H7 (cell line): Measurements from ENCODE around the gene ERI2. TPM values are rescaled to one million over a fixed set of nuclear protein-coding genes. Genes with fewer than 3 reads are reported as not detected.

ENCODE experiments used
- DNase-seq: peaks from one replicate; pipeline ENCODE4 v3.0.0; 2012
- H3K27me3 ChIP-seq: 2 replicates; pipeline ENCODE4 v1.6.0; 2011; ENCODE audit warnings: mild to moderate bottlenecking, low read length; ENCODE audit not compliant: control insufficient read depth, insufficient read depth
- H3K36me3 ChIP-seq: replicated peaks from 2 replicates; pipeline ENCODE4 v1.5.1; 2011; ENCODE audit warnings: low read length; ENCODE audit not compliant: control insufficient read depth, insufficient read depth
- H3K4me3 ChIP-seq: 2 replicates; pipeline ENCODE4 v1.5.1; 2011; ENCODE audit warnings: low read depth, mild to moderate bottlenecking, control low read depth, low read length, moderate library complexity; ENCODE audit not compliant: insufficient read depth
- total RNA-seq: library from RNA; depleted of rRNA; stranded (reverse); fragments of >200 nt; shearing (Covaris generic); gene quantifications from 2 replicates; pipeline ENCODE4 v1.2.3, GENCODE V29; 2014

ERI2 gene
- total RNA-seq, 1 experiment from 2014 or later: 19.1 TPM

DNA sequence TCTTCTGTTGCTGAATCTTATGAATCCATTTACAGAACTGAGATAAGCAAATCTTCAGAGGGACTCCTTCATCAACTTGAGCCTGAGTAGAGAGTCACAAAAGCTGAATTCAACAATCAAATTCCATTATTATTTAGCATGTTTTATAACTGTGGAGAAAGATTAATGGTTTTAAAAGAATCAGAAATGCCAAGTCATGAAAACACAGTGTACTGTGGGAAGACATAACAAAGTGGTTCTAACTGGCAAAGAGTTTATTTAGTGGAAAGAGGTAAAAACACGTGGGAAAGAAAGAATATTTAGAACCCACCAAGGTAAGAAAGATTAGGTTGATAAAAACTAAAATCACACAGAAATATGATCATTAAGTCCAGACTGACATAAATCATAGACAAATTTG lies 5.0 kb downstream of the ERI2 start:
- no peak for DNase-seq
- no peak overlapping the region for H3K4me3 ChIP-seq
- H3K27me3 ChIP-seq: no peaks in the 10 kb centered on the region
- H3K36me3 ChIP-seq: no peaks in the 10 kb centered on the region; the same call in none of the 2 replicates

DNA sequence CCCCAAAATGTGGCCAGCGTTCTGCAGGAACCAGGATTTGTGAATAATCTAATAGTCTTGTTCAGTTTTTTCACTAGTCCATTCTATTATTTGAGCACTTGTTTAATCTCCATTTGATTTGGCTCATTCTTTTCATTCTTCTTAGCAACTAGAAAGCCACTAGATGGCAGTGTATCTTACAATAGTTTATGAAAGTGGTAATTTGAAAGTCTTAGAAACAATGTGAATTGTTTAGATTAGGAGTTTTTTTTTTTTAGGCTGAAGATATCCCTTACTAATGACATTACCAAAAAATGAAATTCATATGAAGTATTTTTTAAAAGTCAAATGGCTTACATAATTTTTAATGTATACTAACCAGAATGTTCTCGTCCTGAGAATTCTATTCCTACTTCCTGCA lies 6.7 kb downstream of the ERI2 start:
- DNase-seq: no peak
- Histone ChIP-seq H3K27me3 (no peaks in the 10 kb centered on the region), H3K36me3 (no peaks in the 10 kb centered on the region; the same call in none of the 2 replicates), H3K4me3 (no peak overlapping the region)

DNA sequence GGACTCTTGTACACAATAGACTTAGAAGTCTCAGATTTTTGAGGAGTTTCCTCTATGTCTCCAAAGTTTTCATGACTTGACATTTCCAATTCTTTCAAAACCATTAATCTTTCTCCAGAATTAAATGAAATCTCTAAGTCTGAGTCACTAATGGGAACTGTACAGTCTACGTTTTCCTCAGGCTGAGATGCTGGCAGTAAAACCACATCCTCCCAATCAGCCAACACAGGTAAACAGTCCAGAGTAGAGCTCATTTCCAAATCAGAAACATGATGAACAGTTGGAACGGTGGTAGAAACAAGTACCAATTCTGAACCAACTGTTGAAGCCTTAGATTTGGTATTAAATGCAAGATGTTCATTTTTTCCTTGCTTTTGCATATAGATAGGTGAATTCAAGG lies 7.9 kb downstream of the ERI2 start:
- Histone ChIP-seq H3K36me3 (no peaks in the 10 kb centered on the region; the same call in none of the 2 replicates), H3K4me3 (no peak overlapping the region), H3K27me3 (no peaks in the 10 kb centered on the region)
- DNase-seq: no peak

DNA sequence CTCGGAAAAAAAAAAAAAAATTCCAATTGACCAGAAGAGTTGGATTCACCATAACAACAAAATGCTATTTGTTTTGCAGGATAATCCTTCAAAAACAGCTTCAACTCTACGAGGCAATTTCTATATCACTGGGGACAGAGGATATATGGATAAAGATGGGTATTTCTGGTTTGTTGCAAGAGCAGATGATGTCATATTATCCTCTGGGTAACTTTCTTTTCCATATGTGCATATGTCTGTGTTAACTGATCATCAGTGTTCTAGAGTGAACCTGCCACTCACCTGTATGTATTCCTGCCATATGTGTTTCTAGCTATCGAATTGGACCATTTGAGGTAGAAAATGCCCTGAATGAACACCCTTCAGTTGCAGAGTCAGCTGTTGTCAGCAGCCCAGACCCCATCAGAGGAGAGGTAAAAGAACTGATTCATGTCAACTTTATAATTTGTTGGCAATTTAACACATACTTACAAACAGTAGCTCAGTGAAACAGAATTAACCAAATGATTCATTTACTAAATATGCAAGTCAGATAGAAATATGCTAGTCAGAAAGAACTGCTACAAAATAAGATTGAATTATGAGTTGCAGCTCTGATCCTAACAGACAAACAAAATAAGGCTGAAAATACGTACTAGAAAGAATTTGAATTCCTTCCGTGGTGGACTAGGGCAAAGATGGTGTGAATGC lies 14.2 kb downstream of the ERI2 start:
- no peak overlapping the region for H3K4me3 ChIP-seq
- no peak for DNase-seq
- no peaks in the 10 kb centered on the region for H3K36me3 ChIP-seq
- H3K27me3 ChIP-seq: no peaks in the 10 kb centered on the region

DNA sequence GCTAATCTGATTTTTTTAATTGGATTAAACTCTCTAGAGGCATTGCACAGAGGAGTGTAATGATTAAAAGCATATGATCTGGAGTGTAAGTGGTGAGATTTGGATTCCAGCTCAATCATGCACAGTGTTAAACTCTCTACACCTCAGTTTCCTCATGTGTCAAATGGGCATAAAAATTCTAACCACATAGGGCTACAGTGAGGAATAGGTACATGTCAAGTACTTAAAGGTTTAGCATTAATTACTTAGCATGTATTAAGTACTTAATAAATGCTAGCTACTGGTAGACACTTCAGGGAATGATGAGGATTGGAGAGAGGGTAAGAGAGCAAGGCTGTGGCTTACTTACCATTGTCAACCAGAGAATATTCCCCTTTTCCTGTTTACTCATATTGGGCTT lies 17.1 kb downstream of the ERI2 start:
- H3K36me3 ChIP-seq: no peaks in the 10 kb centered on the region
- H3K4me3 ChIP-seq: no peak overlapping the region
- DNase-seq: no peak
- H3K27me3 ChIP-seq: no peaks in the 10 kb centered on the region

DNA sequence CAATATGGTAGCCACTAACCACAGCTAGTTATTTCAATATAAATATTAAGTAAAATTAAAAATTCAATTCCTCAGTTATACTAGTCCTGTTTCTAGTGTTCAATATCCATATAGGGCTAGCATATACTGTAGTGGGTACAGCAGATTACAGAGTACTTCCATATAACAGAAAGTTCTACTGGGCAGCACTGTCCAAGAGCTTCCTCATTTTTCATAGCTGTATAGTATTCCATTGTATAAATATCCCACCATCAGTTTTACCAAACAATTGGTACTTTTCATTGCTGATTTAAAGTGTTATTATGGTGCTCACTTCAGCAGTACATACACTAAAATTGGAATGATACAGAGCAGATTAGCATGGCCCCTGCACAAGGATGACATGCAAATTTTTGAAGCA lies 22.1 kb downstream of the ERI2 start:
- no peak overlapping the region for H3K4me3 ChIP-seq
- H3K27me3 ChIP-seq: no peaks in the 10 kb centered on the region
- no peak for DNase-seq

DNA sequence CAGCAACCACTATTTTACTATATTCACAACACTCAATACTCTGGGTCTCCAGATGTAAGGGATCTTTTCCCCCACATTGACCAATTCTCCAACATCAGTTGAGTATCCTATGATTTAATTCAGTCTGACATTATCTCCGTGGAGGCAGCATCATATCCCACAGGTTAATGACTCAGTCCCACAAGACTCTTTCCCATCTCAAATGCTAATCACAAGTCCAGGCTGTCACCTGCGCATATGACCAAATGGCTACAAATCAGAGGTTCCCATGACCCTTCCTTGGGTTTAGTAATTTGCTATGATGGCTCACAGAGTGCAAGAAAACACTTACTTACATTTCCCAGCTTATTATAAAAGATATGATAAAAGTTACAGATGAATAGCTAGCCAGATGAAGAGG lies 23.8 kb downstream of the ERI2 start:
- Histone ChIP-seq H3K27me3 (no peaks in the 10 kb centered on the region), H3K4me3 (no peak overlapping the region)
- no peak for DNase-seq

More for the DNA sequence above, 22.1 kb downstream of the ERI2 start:
- no peaks in the 10 kb centered on the region for H3K36me3 ChIP-seq

DNA sequence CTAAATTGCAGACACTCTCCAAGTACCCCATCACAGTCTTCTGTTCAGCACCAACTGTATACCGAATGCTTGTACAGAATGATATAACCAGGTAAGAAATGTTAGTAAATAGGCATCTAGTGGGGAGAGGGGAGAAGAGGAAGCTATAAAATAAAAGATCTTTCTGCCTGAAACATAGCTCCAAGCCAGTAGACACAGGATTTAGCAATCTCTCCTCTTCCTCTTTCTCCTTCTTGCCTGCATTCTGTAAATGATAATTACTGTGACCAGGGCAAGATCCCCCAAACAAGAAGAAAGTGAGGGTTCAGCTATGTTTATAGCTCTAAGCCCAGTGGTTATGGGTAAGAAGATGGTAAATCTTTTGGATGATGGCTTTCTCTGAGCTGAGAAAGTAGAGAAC lies 24.6 kb downstream of the ERI2 start:
- no peaks in the 10 kb centered on the region for H3K36me3 ChIP-seq
- DNase-seq: no peak
- no peaks in the 10 kb centered on the region for H3K27me3 ChIP-seq
- no peak overlapping the region for H3K4me3 ChIP-seq

More for the DNA sequence above, 23.8 kb downstream of the ERI2 start:
- no peaks in the 10 kb centered on the region for H3K36me3 ChIP-seq

DNA sequence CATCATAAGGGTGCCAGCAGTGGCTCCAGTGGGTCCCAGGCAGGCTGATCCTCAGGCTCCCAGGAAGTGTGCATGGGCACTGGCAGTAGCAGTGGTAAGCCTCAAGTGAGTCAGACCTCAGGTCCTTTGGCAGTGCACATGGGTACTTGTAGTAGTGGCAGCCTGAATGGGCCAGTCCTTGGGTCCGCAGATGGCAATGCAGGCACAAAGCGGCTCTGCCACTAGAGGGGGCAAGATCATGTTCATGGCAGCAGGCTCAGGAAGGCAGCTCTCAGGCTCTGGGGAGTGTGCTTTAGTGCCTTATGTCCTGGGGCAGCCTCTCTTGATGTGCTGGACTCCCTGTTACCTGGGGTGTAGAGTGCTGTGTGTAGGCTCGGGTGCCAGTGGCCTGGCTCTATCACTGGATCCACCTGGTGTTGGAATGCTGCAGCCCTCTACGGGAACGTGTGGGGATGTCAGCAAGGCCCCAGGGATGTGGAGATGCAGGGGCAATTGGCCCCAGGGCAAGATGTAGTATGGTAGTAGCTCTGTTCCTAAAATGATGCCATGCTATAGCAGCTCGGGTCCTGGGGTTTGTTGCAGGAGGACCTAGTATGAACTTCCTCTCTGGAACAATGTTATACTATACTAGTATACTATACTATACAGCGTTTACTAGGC lies 31.4 kb downstream of the ERI2 start:
- Histone ChIP-seq H3K36me3 (no peaks in the 10 kb centered on the region), H3K27me3 (no peaks in the 10 kb centered on the region), H3K4me3 (no peak overlapping the region)
- peak; percentile 59 for DNase-seq

DNA sequence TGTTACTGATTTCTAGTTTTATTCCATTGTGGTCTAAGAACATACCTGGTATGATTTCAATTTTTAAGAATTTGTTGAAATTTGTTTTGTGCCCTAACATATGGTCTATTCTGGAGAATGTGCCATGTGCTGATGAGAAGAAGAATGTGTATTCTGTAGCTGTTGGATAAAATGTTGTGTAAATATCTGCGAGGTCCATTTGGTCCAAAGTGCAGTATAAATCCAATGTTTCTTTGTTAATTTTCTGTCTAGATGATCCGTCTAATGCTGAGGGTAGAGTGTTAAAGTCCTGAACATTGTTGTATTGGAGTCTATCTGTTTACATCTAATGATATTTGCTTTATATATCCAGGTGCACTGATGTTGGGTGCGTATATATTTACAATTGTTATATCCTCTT lies 32.6 kb downstream of the ERI2 start:
- no peak overlapping the region for H3K4me3 ChIP-seq
- DNase-seq: no peak
- H3K27me3 ChIP-seq: no peaks in the 10 kb centered on the region
- no peaks in the 10 kb centered on the region for H3K36me3 ChIP-seq

DNA sequence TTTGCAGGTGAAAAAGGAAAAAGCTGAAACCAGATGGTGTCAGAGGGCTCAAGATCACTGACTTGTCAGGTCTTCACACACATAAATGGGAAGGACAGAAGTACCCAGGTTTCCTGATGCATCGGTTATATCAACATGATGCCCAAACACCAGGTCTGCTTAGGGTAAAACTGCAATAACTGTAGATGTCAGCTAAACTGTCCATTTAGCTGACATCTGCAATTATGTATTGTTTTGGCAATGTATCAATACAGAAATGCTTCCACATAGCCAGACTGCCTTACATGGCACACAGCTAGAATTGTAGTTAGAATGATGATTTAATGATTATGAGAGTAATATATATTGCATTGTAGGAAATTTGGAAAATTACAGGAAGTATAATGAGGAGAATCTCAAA lies 37.5 kb downstream of the ERI2 start:
- H3K36me3 ChIP-seq: no peaks in the 10 kb centered on the region
- DNase-seq: no peak
- no peak overlapping the region for H3K4me3 ChIP-seq
- H3K27me3 ChIP-seq: no peaks in the 10 kb centered on the region

DNA sequence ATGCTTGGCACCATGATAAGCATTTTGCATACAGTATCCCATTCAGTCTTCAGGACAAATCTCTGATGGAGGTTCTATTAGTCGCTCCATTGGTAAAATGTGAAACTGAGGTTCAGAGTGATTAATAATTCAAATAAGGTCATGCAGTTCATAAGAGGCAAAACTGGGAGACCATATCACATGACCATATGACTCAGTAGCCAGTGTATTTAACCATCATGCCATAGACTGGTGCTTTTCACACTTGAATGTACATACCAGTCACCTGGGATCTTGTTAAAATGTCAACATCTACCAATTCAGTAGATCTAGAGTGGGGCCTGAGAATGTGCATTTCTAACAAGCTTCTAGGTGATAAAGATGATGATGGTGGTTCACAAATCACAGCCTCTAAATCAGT lies 38.2 kb downstream of the ERI2 start:
- Histone ChIP-seq H3K27me3 (no peaks in the 10 kb centered on the region), H3K4me3 (no peak overlapping the region), H3K36me3 (no peaks in the 10 kb centered on the region)
- DNase-seq: no peak

DNA sequence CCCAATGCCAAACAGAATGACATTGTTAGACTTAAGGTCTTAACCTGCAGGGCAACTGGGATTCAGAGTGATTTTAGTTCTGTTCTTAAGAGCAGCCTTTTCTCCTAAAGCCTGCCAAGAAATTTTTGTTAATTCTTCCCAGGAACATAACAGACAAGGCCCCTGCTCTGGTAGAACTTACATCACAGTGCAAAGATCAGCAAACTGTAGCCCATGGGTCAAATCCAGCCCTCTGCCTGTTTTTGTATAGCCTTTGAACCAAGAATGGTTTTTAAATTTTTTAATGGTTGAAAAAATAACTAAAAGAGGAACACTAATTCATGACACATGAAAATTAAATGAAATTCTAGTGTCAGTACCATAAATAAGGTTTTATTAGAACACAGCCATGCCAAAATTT lies 38.7 kb downstream of the ERI2 start:
- Histone ChIP-seq H3K4me3 (no peak overlapping the region), H3K27me3 (no peaks in the 10 kb centered on the region), H3K36me3 (no peaks in the 10 kb centered on the region)
- no peak for DNase-seq

DNA sequence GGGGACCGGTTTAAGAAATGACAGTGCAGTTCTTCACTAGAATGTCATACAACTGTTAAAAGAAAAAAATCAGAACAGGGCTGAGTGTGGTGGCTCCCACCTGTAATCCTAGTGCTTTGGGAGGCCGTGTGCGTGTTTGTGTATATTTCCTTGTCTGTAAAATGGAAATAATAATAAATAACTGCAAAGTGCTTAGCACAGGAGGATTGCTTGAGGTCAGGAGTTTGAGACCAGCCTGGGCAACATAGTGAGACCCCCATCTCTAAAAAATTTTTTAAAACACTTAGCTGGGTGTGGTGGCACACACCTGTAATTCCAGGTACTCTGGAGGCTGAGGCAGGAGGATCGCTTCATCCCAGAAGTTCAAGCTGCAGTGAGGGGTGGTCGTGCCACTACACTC lies 40.0 kb downstream of the ERI2 start:
- DNase-seq: no peak
- no peak overlapping the region for H3K4me3 ChIP-seq
- no peaks in the 10 kb centered on the region for H3K36me3 ChIP-seq
- no peaks in the 10 kb centered on the region for H3K27me3 ChIP-seq

DNA sequence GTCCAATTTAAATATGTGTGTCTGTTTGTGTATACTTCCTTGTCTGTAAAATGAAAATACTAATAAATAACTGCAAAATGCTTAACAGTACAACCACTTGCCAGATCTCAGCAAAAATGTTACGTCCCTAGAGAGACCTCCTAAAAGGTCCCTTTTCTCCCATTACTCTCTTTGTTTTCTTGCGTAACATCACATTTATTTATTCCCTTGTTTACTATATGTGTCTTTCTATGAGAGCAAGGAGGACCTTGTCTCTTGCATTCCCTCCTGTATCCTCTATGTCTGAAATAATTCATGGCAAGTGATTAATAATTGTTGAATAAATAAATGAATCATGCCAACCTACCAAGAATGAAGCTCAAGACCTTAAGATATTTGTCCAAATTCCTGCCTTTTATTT lies 40.5 kb downstream of the ERI2 start:
- Histone ChIP-seq H3K36me3 (no peaks in the 10 kb centered on the region), H3K4me3 (no peak overlapping the region), H3K27me3 (no peaks in the 10 kb centered on the region)
- no peak for DNase-seq
